Adrenal gland (tissue), 12 donors: ENCODE data around the gene VDAC1. TPM values are rescaled to one million over a fixed set of nuclear protein-coding genes. Genes with fewer than 3 reads are reported as not detected.
A peak's percentile ranks its signal among the peaks of the same experiment; 100 is the strongest.

Experiments
- DNase-seq, 7 donors: peaks; one replicate each; pipeline ENCODE4 v3.0.0-alpha.2; 2019 to 2020
- H3K27ac ChIP-seq, 5 donors: fragments of 200-600 bp; sonication (generic) in 4 of 5; 1 replicate in 3 of 5; 2 replicates in 2 of 5; pipeline versions ENCODE4 v1.5.1 to v1.8.0; 2016 to 2020; ENCODE audit warnings: mild to moderate bottlenecking in 1 of 5
- H3K27me3 ChIP-seq: fragments of 200-600 bp; 2 replicates; pipeline ENCODE4 v1.8.0; 2021
- H3K36me3 ChIP-seq, 2 donors: fragments of 200-600 bp; replicated peaks in 1 of 2; 1 replicate in 1 of 2; 2 replicates in 1 of 2; pipeline versions ENCODE4 v1.5.1 to v1.8.0; 2018 to 2022
- H3K4me1 ChIP-seq, 2 donors: fragments of 200-600 bp; replicated peaks in 1 of 2; 1 replicate in 1 of 2; 2 replicates in 1 of 2; pipeline versions ENCODE4 v1.5.1 to v1.8.0; 2018 to 2021
- H3K4me3 ChIP-seq, 4 donors: fragments of 200-600 bp; sonication (generic) in 3 of 4; one replicate each; pipeline ENCODE4 v1.5.1; 2016 to 2018
- H3K9me3 ChIP-seq, 3 donors: fragments of 200-600 bp; sonication (generic) in 1 of 3; replicated peaks in 1 of 3; 1 replicate in 2 of 3; 2 replicates in 1 of 3; pipeline versions ENCODE4 v1.5.1 to v1.8.0; 2016 to 2021
- POLR2A ChIP-seq, 2 donors: fragments of 450-650 bp; IDR thresholded peaks; one replicate each; pipeline ENCODE4 v1.6.1; 2017; ENCODE audit warnings: antibody characterized with exemption in 2 of 2, mild to moderate bottlenecking in 2 of 2, moderate library complexity in 1 of 2
- WGBS, 4 donors: extraction: QIAGEN DNeasy Blood & Tissue Kit in 2 of 4; methylation state at CpG; one replicate each; pipeline versions ENCODE4 v1.1.5 to v1.1.7; 2013 to 2017; 5-methylcytosine and 5-hydroxymethylcytosine counted together
- intact Hi-C, 2 donors: fragments of 100-400 bp; cut with DNase I; formaldehyde crosslinking; loops; one replicate each; pipeline versions ENCODE4 v1.14.1 to v1.15.0; 2022 to 2023
- polyA plus RNA-seq, 3 donors: library from polyadenylated mRNA; stranded (reverse); fragments of 200-250 nt in 2 of 3; fragments of 350-450 nt in 1 of 3; fragmentation: Illumina TruSeq in 1 of 3; extraction: RNeasy Lipid Tissue Mini Kit (QIAGEN cat#74804) in 1 of 3; gene quantifications; one replicate each; pipeline ENCODE4 v1.2.3, GENCODE V29; 2013 to 2014
- total RNA-seq, 9 donors: library from RNA; depleted of rRNA in 4 of 9; stranded (reverse); fragments of >200 nt in 4 of 9; fragments of 120-200 nt in 1 of 9; fragmentation: NEBNext Ultra II Directional in 1 of 9; extraction: Animal tissue kit (Norgen Biotek cat#: 25700) in 1 of 9; gene quantifications; one replicate each; pipeline versions ENCODE4 v1.1.0 to v1.2.4, GENCODE V29; 2013 to 2023
- TF ChIP-seq, protein P1 (sequence below), 6 experiments: fragments of 450-650 bp in 4 of 6; fragments of 200-600 bp in 2 of 6; sonication (generic) in 1 of 6; IDR thresholded peaks; 1 replicate in 5 of 6; 2 replicates in 1 of 6; pipeline versions ENCODE4 v1.5.1 to v1.8.0; 2016 to 2021; ENCODE audit warnings: antibody characterized with exemption in 6 of 6, mild to moderate bottlenecking in 2 of 6, moderate library complexity in 1 of 6
- donor health status: healthy with polysubstance abuse.
- donor health status: Bipolar disorder and iron deficiency.
- donor health status: DM: yes; HTN: yes; CAD: no.
- donor health status: DM: no; HTN: no; CAD: no.
- donor health status: DM: no; HTN: no; CAD: no.
- donor health status: DM: yes; HTN: yes; CAD: no.

VDAC1 gene
- total and polyA plus RNA-seq, 12 donors: 66.0 to 476 (median 136) TPM

DNA sequence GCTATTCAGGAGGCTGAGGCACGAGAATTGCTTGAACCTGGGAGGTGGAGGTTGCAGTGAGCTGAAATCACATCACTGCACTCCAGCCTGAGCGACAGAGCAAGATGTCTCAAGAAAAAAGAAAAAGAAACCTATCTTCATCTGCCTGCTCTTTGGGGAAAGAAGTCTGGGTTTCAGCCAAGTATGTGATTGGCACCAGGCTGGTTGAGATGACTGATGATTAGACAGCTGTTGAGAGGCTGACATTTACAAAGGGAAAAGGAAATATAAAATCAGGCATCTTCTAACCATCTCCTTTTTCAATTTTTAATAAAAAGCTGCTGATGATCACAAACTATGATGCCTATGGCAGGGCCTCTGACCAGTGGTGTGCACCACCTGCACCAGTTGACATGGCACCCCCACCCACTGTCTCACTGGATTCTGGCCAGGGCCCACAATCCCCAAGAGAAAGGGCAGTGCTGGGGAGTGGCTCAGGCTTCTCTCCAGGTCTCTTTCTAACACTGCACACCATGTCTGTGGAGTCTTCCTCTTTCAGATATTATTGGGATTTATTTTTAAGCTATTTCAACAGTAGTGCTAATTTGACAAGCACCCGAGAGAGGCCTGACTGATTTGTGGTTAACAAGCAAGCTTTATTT lies 19.1 kb downstream of the VDAC1 start:
- TF ChIP-seq POLR2A (IDR thresholded peaks at IDR 0.05): no peak
- TF ChIP-seq, protein P1, sequence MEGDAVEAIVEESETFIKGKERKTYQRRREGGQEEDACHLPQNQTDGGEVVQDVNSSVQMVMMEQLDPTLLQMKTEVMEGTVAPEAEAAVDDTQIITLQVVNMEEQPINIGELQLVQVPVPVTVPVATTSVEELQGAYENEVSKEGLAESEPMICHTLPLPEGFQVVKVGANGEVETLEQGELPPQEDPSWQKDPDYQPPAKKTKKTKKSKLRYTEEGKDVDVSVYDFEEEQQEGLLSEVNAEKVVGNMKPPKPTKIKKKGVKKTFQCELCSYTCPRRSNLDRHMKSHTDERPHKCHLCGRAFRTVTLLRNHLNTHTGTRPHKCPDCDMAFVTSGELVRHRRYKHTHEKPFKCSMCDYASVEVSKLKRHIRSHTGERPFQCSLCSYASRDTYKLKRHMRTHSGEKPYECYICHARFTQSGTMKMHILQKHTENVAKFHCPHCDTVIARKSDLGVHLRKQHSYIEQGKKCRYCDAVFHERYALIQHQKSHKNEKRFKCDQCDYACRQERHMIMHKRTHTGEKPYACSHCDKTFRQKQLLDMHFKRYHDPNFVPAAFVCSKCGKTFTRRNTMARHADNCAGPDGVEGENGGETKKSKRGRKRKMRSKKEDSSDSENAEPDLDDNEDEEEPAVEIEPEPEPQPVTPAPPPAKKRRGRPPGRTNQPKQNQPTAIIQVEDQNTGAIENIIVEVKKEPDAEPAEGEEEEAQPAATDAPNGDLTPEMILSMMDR (IDR thresholded peaks at IDR 0.05): no peak
- no peaks in the 10 kb centered on the region for H3K27me3 ChIP-seq
- H3K9me3 ChIP-seq: no peaks in the 10 kb centered on the region
- no peaks in the 10 kb centered on the region for H3K4me1 ChIP-seq
- WGBS, 4 donors: 90 to 95% (median 92%) methylated on average over 3 of the region's 3 CpGs
- H3K4me3 ChIP-seq: no peak overlapping the region
- H3K27ac ChIP-seq: no peak overlapping the region
- peak in 1 of 7 donors; percentile 51 for DNase-seq
- H3K36me3 ChIP-seq: peaks cover 0 to 85% of the 10 kb centered on the region in 2 donors
- intact Hi-C loops: no loop called here

DNA sequence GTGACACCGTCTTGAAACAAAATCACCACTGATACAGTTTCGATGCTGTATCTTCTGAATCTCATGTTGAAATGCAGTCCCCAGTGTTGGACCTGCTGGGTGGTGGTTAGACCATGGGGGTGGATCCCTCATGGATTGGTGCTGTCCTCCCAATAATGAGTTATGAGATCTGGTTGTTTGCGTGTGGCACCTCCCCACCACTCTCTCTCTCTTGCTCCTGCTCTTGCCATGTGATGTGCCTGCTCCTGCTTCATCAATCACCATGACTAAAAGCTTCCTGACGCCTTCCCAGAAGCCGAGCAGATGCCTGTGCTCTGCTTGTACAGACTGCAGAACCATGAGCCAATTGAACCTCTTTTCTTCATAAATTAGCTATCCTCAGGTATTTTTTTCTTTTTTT lies 21.1 kb downstream of the VDAC1 start:
- Histone ChIP-seq H3K27me3 (no peaks in the 10 kb centered on the region), H3K9me3 (no peaks in the 10 kb centered on the region), H3K4me1 (no peaks in the 10 kb centered on the region), H3K27ac (no peak overlapping the region), H3K4me3 (no peak overlapping the region), H3K36me3 (peaks cover 0 to 71% of the 10 kb centered on the region in 2 donors)
- DNase-seq: peak in 2 of 7 donors; percentile 37 to 44
- intact Hi-C loops: no loop called here
- WGBS, 4 donors: 75 to 83% (median 80%) methylated on average over 5 of the region's 5 CpGs
- TF ChIP-seq, protein P1 (IDR thresholded peaks at IDR 0.05): no peak
- TF ChIP-seq POLR2A (IDR thresholded peaks at IDR 0.05): no peak

DNA sequence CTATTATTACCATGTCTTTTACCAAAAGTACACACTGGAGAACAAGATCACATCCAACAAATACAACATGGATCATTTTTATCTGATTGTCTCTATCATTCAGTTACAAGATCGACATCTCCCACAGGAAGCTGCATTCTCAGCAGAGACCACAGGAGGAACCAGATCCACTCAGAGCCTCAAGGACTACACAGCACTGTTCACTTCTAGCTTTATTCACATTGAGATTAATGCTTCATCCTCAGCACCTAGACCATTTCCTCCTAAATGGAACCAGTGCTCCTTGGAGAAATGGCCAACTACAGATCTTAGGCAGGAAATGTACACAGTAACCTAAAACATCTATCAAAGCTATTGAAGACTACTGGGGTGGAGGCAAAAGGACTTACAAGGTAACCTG lies 23.1 kb downstream of the VDAC1 start:
- H3K4me3 ChIP-seq: no peak overlapping the region
- intact Hi-C loops: no loop called here
- H3K27me3 ChIP-seq: no peaks in the 10 kb centered on the region
- H3K9me3 ChIP-seq: no peaks in the 10 kb centered on the region
- peaks cover 0 to 4% of the 10 kb centered on the region in 2 donors for H3K4me1 ChIP-seq
- H3K36me3 ChIP-seq: peaks cover 0 to 58% of the 10 kb centered on the region in 2 donors
- 48 to 56% (median 51%) methylated on average over 1 of the region's 1 CpG for WGBS, 4 donors
- peak in 1 of 7 donors; percentile 24 for DNase-seq
- no peak for TF ChIP-seq POLR2A (IDR thresholded peaks at IDR 0.05)
- TF ChIP-seq, protein P1 (IDR thresholded peaks at IDR 0.05): no peak
- H3K27ac ChIP-seq: no peak overlapping the region

DNA sequence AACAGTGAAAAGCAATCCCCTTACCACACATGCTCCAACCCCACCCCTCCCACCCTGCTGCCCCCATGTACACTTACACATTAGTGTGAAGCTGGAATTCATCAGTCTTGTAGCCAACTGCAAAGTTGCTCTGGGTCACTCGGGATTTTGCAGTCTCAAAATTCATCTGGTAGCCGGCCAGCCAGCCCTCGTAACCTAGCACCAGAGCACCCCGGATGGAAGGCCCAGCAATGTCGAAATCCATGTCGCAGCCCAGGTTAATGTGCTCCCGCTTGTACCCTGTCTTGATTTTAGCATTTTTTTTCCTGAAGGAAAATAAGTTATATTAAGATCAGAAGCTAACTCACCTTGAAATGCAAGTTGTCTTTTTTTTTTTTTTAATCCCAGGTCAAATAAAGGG lies 24.1 kb downstream of the VDAC1 start:
- Histone ChIP-seq H3K27ac (no peak overlapping the region), H3K9me3 (no peaks in the 10 kb centered on the region), H3K4me1 (peaks cover 0 to 4% of the 10 kb centered on the region in 2 donors), H3K4me3 (no peak overlapping the region), H3K36me3 (peaks cover 0 to 55% of the 10 kb centered on the region in 2 donors), H3K27me3 (no peaks in the 10 kb centered on the region)
- 81 to 87% (median 83%) methylated on average over 7 of the region's 7 CpGs for WGBS, 4 donors
- intact Hi-C loops: no loop called here
- DNase-seq: peak in 1 of 7 donors; percentile 35
- no peak for TF ChIP-seq POLR2A (IDR thresholded peaks at IDR 0.05)
- TF ChIP-seq, protein P1 (IDR thresholded peaks at IDR 0.05): no peak
